NCI-H1436 treated with DMSO at 0.1 percent for 48 hours (cell line): ENCODE measurements around the gene SLC35G2.
A peak's percentile ranks its signal among the peaks of the same experiment; 100 is the strongest.
"Not testable (repeated sequence)": the region's sequence is repeated elsewhere in the genome, so short reads cannot be mapped to it uniquely, and the experiment has no call there.

Experiments used
- DNase-seq: peaks from one replicate; lab custom pipeline; 2025; lab: John Stamatoyannopoulos, UW

The SLC35G2 gene

DNA sequence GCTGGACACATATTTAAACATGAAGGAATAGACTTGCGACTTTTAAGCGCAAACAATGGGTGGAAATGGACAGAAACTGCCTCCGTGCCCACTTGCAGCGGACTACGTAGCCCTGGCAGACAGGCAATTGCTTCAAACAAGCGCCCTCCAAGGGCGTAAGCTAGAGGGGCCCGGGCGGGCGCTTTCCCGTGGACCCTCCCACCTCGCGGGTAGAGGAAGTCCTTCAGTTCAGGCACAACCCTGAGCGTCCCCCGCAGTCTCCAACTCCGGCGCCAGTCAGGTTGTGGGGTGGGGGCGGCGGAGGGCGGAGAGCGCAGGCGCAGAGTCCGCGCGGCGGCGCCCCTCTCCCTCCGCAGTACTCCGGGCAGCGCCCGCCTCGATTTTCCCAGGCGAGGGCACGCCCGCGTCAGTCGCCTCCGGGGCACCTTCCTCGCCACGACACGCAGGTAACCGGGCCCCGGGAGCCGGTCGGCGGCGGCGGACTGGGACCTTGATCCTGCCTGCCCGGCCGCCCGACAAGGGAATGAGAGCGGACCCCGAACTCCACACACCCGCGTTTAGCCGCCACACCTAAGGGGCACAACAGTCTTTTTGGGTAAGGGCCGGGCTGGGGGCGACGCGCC lies at the start of gene SLC35G2:
SLC35G2 (plus strand) TSS at position 358 of the 623 bp plus-strand sequence. CDS start 35,335 bp downstream, outside the sequence.
- peak; percentile 73 for DNase-seq

DNA sequence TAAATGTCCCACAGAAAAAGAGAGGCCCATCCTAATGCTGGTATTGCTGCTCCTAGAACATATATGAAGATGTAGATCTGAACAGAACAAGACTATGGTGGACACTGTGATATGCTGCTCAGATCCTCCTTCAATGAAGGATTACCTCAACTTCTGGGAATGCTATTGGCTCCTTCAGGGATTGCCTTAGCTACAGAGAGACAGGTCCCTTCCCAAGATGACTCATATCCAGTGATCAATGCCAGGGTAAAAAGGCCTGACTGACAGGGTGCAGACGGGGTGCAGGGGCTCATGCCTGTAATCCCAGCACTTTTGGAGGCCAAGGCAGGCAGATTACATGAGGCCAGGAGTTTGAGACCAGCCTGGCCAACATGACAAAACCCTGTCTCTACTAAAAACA lies 46.2 kb upstream of the SLC35G2 start:
- DNase-seq: no peak

DNA sequence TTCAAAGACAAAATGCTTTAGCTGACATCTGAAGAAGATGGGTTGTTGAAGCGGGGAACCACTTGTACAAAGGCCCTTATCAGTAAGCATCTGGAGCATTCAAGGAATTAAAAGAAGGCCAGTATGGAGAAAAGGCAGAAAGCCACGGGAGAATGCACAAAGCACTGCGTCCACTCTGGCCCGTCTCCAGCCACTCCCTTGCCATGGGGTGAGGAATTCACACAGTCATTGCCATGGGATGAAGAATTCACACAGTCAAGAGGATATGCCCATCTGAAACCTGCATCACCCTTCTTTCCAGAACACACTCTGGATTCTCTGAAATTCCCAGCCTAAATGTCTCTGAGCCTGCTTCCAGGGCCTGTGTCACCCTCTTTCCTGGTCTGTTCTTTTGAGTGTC lies 40.1 kb upstream of the SLC35G2 start:
- DNase-seq: no peak

DNA sequence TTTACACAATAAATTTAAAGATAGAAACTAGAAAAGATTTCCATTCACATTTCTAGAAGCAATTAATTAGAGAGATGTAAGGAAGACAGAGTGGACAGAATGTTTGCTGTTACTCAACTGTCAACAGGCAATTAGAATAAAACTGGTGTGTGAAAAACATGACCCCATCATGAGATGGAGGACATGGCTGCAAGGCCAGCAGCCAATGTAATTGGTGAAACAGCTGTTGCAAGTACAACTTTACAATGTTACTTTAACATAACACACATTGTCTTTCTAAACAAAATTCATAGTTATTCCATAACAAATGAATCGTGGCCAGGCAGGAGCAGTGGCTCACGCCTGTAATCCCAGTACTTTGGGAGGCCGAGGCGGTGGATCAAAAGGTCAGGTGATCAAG lies 38.2 kb upstream of the SLC35G2 start:
- no peak for DNase-seq

DNA sequence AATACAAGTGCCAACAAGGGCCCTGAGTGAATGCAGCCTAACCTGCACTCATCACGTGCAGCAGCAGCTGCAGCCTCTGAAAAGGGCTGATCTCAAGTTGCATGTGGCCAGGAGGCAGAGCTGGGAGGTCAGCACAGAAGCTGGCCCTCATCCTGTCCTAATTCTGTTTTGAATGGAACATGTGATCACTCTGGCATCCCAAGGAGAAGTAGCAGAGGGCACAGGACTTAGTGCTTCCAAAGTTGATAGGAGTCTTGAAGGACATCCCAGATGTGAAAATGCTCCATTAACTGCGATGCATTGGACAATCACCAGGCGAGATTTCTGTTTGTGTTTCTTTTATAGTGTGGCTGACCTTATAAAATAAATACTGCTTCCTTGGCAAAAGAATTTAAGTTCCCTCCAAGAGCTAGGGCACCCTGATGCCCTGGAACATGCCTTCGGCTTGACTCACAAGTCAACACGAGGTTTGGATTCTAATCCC lies 35.2 kb upstream of the SLC35G2 start:
- DNase-seq: no peak

DNA sequence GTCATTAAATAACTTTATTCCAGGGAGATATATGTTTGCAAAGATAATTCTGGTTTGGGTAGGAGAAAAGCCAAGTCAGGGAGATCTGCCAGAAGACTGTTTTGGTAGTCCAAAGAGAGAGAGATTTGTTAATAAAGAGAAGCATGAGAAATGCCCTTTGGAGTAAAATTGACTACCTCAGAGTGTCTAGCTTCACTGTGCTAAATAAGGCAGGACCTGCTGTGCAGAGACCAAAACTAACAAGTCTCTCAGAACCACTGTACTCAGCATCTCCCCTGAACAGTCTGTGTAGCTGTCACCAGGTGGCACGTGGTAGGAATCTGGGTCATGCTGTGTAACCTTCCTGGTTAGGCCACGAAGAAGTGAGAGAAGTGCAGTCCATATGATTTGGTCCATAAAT lies 31.6 kb upstream of the SLC35G2 start:
- no peak for DNase-seq

DNA sequence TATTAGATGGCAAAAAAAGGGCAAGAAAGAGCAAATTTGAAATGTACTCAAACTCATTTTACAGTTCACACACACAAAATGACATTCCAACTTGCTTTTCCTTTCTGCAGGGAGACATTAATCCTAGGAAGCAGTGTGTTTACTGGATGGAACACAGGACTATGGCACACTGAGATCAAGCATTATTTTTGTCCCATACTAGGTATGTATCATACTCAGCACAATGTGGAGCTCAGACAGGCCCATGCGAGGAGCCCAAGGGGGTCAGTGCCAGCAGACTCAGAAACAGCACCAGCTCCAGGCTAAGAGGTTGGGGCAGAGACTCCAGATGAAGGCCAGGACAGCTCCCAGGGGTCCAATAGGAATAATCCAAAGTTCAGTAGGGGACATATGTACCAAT lies 30.8 kb upstream of the SLC35G2 start:
- no peak for DNase-seq

DNA sequence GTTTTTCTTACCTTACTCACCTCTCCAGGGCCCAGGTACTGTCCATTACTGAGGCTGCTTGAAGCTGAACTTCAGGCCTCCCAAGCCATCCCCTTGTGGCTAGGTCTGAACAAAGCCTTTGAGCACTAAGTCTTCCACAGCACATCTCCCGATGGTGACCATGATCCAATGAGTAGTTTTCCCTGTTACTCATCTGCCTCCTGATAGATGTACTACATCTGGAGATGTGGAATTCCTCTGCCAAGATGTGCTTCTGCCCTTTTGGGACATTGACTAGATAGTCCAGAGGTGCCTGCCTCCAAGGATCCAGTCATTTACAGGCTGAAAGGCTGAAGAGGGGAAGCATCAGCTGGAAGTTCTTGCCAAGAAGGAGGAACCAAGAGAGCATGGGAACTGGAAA lies 28.9 kb upstream of the SLC35G2 start:
- DNase-seq: no peak

DNA sequence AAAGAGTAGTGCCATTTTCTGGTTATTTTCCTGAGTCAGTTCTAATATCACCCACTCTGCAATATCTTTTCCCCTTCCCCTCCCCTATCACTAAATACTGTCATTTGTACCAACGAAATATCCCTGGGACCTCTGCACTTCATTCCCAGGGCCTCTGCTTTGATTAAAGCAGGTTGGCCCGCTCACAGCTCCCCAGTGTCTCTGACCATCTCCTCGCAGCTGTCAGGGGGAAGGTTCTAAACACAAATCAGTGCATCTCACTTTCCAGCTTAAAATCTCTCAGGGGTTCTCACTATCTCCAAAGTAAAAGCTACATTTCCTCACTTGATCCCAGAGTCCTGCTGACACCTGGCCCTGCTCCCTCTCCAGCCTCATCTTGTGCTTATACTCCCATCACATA lies 28.1 kb upstream of the SLC35G2 start:
- DNase-seq: no peak

DNA sequence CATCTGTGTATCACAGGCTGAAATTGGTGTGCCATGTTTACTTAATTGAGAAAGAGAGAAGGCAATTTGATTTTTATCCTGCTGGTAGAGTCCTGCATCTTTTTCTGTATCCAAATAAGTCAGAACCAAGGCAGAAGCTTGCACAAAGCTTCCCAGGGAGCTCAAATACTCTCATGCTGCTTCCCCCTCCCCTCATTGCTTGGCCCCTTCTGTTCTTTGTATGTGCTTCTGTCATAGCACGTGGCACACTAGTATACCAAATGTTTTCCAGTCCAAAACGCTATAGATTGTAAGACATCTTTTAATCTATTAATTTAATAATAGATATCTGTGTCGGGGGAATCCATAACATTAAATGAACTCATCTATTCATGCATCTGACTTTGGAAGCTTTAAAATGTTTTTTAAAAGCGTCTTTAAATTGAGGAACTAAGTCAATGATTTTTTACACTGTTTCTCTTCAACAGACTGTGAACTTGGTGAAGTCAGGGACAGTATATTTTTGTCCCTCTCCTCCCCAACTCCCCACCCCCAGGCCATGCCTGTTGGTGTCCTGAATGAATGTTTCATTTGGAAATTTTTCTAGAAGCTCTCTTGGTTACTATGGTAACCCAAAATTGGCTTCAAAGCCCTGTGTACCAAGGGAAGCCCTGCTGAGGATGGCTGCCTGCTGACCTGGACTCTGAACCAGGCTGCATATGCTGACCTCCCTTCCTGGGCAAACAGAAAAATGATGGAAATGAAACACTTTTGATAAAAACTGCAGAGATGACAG lies 26.2 kb upstream of the SLC35G2 start:
- DNase-seq: no peak

DNA sequence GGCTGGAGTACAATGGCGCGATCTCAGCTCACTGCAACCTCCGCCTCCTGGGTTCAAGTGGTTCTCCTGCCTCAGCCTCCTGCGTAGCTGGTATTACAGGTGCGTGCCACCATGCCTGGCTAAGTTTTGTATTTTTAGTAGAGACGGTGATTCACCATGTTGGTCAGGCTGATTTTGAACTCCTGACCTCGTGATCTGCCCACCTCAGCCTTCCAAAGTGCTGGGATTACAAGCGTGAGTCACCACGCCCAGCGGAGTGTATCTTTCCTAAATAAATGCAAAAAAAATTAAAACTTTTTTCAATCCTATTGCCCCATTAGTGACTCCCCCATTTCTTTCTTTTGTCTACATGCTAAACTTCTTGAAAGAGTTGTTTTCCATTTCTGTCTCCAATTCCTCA lies 17.8 kb upstream of the SLC35G2 start:
- DNase-seq: not testable (repeated sequence)

DNA sequence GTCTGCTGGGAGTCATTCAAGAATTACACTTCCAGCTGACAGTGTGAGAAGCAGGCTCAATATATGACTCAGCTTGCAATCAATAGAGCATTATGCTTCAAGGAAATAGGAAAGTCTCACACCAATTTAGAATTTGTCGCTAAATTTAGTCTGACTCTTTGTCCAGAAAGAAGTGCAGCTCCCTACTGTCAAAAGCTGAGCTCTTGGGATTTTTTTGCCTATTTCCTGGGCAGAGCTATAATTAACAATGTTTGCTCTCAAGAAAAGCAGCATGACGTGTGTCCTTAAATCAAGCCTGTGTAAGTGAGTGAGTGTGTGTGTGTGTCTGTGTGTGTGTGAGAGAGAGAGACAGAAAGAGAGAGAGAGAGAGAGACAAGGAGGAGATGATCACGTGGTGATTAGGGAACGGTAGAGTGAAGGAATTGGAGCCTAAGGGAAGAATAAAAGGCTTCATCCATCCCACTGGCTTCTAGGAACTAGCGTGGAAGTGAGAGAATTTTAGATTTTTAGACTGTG lies 16.4 kb upstream of the SLC35G2 start:
- peak; percentile 86 for DNase-seq

DNA sequence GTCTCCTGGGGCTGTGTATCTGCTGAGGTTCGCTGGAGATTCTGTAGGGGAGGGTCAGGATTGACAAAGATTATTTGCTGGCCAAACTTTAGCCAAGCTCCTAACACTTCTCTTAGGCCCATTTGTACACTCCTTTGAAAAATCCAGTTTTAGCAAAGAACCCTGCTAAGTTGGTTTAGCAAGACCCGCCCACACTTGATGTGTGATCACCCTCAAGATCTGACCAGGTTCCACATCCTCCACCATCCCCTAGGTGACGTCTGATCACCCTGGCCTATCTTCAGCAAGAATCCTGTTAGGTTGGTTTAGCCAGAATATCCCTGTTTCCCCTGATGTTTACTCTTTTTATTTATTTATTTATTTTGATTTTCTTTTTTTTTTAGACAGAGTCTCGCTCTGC lies 14.8 kb upstream of the SLC35G2 start:
- DNase-seq: no peak

DNA sequence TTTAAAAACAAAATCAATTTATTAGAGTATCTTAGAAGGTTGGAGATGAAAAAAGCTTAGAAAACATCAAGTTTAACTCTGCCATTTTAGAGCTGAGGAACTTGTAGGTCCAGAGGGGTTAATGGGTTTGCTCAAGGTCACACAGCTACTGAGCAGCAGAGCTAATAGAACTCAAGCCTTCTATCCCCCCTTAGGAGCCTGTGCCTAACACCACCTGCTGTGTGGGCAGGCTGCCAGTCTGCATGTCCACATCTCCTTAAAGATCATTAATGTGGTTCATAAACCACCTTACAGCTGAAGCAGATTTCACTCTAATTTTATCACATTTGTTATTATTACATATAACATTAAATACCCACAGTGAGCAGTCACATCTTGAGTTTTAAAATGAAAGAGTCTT lies 14.1 kb upstream of the SLC35G2 start:
- DNase-seq: no peak

DNA sequence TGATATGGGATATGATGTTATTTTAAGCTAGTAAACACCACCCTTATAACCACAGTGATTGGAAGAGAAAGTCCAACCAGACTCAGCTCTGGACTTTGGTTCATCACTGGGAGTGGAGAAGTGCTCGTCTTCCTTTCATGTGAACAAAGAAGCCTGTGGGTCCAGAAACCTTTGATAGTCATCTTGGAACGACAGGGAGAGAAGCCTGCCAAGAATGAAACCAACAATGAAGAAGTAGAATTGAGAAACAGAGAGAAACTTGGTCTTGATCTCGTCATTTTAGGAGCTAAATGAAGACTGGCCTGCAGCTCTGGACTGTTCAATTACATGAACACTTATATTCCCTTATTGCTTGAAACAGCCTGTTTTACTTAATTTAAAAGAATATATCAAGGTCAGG lies 13.1 kb upstream of the SLC35G2 start:
- DNase-seq: no peak

DNA sequence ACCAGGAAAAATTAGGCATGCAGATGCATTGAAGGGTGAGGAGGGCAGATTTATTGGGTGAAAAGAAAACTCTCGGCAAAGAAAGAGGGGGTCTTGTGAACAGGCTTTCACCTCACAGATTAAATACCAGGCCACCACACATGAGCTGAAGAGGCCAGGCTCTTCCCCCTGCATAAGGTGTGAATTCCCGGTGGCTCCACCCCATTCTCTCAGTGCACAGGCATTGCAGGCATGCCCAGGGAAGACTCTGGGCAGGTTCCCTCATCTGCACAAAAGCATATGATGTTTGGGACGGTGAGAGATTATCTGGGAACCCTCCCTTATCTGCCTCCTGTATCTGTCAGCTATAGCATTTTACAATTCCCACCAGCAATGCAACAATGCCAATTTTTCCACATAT lies 7.2 kb upstream of the SLC35G2 start:
- no peak for DNase-seq

DNA sequence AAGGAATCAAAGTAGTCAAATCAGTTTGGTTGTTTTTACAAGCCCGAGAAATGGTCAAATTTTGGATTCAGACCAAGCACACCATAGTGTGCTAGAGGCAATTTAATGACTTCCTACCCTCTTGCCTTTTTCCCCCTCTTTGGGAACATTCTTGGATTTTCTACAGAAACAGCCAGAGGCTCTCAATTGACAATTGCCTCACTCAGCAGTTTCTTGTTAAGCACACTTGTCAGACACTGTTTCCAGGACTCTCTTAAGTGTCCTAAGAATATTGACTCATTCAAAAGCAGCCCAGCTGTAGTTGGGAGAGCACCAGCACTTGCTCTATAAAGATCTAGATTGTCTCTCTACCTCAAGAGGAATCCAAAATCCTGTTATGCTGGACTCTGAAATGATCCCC lies 1.5 kb upstream of the SLC35G2 start:
- no peak for DNase-seq

DNA sequence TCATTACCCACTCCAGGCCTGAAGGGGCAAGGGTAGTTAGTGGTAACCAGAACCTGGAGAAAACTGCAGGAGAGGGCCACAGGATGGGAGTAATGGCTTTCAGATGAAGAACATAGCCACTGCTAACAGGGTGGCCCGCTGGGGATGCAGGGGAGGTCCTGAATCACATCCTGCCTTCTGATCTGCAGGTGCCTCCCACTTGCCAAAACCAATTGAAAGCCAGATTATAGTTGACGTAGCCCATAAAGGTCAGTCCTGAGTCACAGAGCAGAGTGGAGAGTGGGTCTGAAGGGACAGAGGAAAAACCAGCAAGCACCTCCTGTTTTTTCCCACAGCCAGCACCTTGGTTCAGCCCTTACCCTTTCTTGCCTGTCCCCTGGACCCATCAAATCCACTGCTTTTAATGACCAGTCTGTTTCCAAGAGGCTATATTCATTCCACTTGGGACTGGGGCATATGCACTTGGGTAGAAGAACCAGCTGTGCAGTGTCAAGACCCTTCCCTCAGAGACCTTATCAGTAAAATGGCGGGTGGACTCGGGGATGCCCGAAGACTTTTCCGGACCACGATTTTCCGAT lies 646 bp upstream of the SLC35G2 start:
- DNase-seq: peak; percentile 42

DNA sequence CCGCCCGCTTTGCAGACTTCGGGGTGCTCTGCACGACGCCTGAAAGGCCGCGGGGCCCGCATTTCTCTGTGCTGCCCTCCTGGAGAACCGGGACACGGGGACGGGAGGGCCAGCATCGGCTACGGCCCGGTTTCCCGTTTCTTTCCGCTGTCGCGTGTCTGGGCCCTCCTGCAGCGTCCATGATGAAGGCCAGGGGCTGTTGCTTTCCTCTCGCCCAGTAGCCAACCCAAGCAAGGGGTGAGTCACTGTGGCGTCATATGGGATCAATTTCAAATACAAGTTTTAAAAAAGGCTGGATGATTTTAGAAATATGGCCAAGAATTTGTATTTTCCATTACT lies 435 bp downstream of the SLC35G2 start:
- DNase-seq: no peak

DNA sequence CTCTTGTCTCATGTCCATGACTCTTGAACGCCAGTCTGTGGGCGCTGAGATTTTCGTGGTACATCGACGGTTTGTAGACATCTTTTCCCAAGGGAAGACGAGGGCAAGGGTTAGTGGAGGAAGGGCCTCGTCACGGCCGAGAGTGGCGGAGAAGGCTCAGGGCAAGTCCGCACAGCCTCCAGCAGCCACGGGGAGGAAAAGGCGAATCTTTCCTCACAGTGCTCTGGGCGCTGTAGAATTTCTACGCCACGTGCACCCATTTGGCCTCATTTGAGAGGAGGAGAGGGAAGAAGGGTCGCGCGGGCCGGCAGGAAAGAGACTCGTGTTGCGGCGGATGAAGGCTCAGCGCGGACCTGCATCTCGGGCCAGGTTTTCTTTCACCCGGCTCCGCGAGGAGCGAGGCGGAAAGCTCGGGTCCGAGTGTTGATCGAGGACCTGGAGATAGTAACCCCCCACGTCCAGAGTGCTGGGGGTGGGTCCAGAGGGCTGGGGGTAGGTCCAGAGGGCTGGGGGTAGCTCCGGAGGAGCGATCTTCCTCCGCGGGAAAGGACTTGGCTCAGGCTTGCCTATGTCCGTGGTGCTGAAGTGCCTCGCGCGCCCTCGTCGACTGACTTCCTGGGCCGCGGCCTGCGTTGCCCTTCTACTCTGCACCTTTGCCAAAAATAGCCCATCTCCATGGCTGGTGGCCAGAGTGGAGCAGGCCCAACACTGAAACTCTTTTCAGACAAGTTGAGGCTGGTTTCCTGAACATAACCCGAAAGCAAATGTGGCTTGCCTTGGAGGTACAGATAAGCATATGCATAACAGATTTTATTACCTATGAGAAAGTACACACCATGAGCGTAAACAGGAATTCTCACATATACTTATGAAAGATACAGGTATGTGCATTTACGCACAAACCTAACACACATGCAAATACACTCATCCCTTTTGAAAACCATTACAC lies 1.1 kb downstream of the SLC35G2 start:
- DNase-seq: no peak

DNA sequence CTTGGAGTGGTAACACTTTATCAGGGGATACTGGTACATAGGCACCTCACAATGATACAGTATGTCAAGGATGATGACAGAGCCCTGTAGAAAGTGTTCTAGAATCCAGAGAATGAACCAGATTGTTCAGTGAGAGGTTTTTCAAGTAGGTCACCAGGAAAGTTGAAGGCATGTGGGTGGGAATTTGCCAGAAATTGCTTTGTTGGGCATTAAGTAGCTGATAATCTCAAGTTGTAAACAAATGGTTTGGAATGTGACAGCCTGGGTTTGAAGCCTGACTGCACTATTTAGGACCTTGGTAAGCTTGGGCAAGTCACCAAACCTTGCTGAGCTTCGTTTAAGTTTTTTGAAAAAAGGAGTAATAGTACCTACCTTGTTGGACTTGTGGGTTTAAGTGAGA lies 12.5 kb downstream of the SLC35G2 start:
- DNase-seq: no peak
